ENCODE measurements around the gene RECQL5.
"Not testable (repeated sequence)": the region's sequence is repeated elsewhere in the genome, so short reads cannot be mapped to it uniquely, and the experiment has no call there.

RECQL5 gene

DNA sequence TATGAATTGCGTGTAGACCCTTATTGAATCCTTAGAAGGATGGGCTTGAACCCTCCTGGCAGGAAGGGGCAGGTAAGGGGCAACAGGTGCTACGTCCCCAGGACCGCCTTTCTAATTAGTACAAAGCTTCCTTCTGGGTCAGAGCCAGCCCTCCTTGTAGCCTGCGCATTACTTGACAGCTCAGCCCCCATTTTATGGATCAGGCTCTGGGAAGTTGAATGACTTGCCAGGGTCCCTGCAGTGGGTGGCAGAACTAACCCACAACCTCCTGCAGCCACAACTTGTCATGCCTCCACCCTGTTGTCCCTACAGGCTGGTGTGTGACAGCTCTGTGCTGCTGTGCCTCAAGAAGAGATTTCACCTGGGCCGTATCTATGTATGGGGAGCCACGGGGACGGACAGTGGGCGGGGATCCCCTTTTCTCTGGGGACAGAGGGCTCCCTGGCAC lies 76.6 kb downstream of the RECQL5 start:
- DNase-seq = no peak

DNA sequence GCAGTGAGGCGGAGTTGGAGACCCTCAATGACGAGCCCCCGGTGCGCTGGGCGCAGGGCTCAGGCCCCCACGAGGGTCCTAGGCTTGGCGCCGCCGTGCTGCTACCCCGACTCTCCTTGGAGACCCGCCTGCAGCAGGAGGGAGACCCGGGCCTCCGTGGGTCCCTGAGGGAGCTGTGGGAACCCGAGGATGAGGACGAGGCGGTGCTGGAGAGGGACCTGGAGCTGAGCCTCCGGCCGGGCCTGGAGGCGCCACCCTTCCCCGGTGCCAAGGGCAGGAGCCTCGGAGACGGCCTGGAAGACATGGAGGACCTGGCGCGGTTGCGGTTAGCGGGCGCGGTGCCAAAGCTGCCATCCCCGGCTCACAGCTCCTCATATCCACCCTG lies 77.0 kb downstream of the RECQL5 start:
- no peak for DNase-seq

DNA sequence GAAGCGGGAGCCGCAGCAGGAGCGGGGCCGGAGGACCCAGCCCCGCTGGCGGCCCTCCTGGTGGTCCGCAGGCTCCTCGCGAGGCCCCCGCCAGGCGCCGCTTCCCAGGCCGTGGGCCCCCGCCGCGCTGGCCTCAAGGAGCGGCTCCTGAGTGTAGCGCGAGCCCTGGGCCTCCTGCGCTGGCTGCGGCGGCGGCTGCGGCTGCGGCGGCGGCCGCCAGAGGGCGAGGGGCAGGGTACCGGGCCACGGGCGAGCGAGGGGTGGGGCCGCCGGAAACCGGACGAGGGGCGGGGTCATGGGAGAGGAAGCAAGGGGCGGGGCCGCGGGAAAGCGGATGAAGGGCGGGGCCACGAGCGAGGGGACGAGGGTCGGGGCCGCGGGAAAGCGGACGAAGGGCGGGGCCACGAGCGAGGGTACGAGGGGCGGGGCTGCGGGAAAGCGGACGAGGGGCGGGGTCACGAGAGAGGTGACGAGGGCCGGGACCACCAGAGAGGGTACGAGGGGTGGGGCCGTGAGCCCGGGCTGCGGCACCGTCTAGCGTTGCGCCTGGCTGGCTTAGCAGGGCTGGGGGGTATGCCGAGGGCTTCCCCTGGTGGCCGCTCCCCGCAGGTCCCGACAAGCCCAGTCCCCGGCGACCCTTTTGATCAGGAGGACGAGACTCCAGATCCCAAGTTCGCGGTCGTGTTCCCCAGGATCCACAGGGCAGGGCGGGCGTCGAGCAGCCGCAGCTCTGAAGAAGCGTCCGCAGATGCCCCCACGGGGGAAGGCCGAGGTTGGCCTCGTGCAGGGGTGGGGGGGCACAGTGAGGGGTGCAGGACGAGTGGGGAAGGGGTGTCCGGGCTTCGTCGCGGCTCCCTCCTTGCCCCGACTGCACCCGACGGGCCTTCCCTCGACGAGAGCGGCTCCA lies 77.7 kb downstream of the RECQL5 start:
- DNase-seq = peak; percentile 97 to 99

DNA sequence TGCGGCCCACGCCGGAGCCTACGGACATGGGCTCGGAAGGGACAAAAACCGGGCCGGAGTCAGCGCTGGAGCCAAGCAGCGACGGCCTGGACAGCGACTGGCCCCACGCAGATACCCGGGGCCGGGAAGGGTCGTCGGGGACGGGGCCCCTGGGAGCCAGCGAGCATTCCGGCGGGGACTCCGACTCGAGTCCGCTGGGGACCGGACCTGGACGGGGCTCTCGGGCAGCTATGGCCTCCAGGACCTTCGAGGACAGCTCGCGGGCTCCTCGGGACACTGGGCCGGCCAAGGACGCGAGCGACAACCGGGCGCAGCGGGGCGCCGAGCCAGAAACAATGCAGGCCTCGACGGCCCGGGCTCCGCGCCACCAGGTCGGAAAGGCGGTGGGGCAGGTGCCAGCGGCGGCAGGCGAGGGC lies 78.3 kb downstream of the RECQL5 start:
- DNase-seq = no peak

DNA sequence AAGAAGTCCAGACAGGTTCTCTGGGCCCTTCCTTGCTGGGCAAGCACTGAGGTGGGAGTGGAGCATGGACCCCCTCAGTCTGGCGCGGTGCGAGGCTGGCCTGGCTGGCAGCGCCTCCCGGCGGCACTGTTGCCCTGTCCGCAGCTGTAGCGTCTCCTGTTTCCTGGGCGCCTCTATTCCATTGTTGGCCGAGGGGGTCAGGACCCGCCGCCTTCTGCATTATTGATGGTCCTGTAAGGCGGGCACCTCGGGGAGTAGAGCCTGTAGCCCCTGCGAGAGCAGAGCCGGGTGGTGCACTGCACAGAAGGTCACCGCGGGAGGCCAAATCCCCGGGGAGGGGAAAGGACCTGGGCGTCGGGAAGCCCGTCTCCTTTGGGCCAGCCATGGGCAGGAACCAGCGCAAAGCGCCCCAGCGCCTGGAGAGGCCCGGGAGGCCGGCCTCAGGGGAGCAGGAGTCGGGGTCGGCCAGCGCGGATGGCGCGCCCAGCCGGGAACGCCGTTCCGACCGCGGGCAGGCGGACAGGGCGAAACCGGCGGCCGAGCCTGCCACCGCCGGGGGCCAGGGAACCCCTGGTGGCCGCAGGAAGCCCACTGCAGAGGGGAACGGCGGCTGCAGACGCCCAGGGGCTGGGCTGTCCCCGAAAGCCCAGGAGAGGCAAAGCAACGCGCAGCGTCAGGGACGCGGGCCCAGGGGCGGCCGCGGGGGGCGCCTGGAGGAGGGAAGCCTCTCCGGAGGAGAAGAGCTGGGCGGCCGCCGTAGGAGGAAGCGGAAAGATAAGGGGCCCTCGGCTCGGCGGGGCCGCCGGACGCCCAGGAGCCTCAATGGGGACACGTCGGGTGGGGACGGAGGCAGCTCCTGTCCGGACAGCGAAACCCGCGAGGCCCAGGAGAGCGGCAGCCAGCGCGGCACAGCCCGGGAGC lies 79.0 kb downstream of the RECQL5 start, which contains the start of gene MYO15B:
MYO15B (plus strand) TSS at position 126 of the 921 bp plus-strand sequence; CDS start at position 384, 258 bp downstream.
- peak in 1 of 2 donors; percentile 54 for DNase-seq

DNA sequence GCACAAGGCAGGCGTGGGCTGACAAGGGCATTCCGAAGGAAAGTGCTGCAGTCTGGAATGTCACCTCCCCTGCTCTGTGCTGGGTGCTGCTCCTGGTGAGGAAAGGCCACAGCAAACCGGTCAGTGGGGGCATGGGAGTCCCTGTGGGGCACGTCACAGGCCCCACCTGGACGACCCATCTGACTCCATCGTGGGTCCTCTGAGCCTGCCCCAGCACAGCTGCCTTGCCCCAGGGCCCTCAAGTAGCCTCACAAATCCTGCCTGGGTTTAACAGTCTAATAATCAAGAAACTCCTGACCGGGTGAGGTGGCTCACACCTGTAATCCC lies 82.1 kb downstream of the RECQL5 start:
- no peak for DNase-seq

DNA sequence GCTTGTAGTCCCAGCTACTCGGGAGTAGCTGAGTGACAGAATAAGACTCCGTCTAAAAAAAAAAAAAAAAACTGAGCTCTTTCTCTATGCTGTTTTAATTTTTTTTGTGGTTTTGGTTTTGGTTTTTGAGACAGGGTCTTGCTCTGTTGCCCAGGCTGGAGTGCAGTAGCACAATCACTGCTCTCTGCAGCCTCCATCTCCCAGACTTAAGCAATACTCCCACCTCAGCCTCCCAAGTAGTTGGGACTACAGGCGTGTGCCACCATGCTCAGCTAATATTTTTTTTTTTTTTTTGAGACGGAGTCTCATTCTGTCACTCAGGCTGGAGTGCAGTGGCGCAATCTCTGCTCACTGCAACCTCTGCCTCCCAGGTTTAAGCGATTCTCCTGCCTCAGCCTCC lies 83.8 kb downstream of the RECQL5 start:
- not testable (repeated sequence) for DNase-seq

DNA sequence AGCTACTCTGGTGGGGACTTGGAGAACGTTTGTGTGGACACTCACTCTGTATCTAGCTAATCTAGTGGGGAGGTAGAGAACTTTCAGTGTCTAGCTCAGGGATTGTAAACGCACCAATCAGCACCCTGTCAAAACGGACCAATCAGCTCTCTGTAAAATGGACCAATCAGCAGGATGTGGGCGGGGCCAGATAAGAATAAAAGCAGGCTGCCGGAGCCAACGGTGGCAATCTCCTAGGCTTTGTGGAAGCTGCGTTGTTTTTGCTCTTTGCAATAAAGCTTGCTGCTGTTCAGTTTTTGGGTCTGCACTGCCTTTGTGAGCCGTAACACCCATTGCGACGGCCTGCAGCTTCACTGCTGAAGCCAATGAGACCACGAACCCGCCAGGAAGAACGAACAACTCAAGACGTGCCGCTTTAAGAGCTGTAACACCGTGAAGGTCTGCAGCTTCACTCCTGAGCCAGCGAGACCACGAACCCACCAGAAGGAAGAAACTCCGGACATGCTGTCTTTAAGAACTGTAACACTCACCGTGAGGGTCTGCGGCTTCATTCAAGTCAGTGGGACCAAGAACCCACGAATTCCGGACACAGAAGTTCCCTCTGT lies 85.7 kb downstream of the RECQL5 start:
- DNase-seq = peak; percentile 37 to 53

Data from stimulated activated CD4-positive, alpha-beta T cell treated with anti-CD3 and anti-CD28 coated beads, Interleukin-2, amount 100 ng/mL, for 48 hours (primary cell).